ENCODE measurements around the gene TSPAN9. TPM values are rescaled to one million over a fixed set of nuclear protein-coding genes. Genes with fewer than 3 reads are reported as not detected.

Gene TSPAN9
- total RNA-seq, 3 donors from 2014 or later (not counting 1 experiment from before 2014, with no cell fraction given) = 0.86 to 1.6 (median 1.1) TPM

- H3K4me1 Mint-ChIP-seq = peaks cover 0 to 12% of the 10 kb centered on the region in 2 donors
- H3K9me3 Mint-ChIP-seq = no peaks in the 10 kb centered on the region
- DNase-seq (peak; percentile 73 to 91), ATAC-seq (peak; percentile 54 to 68 (median 60))
- TF ChIP-seq CTCF (IDR thresholded peaks at IDR 0.05) = peak; percentile 97
- Histone ChIP-seq H3K4me1 (ENCODE audit: control insufficient read depth, insufficient read depth, low read length) (peaks cover 14% of the 10 kb centered on the region), H3K9me3 (ENCODE audit: control insufficient read depth, insufficient read depth, low read length) (no peaks in the 10 kb centered on the region), H3K4me3 (ENCODE audit: low read length) (no peak overlapping the region), H3K27ac (ENCODE audit: low read length) (no peak overlapping the region), H3K36me3 (ENCODE audit: control insufficient read depth, insufficient read depth, low read length) (no peaks in the 10 kb centered on the region), H3K27me3 (ENCODE audit: control insufficient read depth, insufficient read depth, low read length) (peaks cover 3% of the 10 kb centered on the region)
- peaks cover 15 to 21% of the 10 kb centered on the region in 2 donors for H3K27me3 Mint-ChIP-seq (ENCODE audit: low read depth in 2 of 2)
- no peaks in the 10 kb centered on the region for H3K36me3 Mint-ChIP-seq
- intact Hi-C loops (cut with micrococcal nuclease) = loop anchor here (1.0 kb wide), 1 partner anchor 202 kb away; no protein-coding TSS in a partner anchor
- no peak overlapping the region for H3K4me3 Mint-ChIP-seq
- no peak overlapping the region for H3K27ac Mint-ChIP-seq
- 14% methylated on average over 13 of the region's 13 CpGs for WGBS (ENCODE audit: insufficient coverage)
Measured at GRCh38 chr12:3073438-3074250, 3.5 kb upstream of the TSPAN9 start.

- TF ChIP-seq CTCF (IDR thresholded peaks at IDR 0.05) = no peak
- Mint-ChIP-seq H3K36me3 (no peaks in the 10 kb centered on the region), H3K27me3 (ENCODE audit: low read depth in 2 of 2) (peaks cover 7 to 9% of the 10 kb centered on the region in 2 donors), H3K9me3 (no peaks in the 10 kb centered on the region), H3K4me1 (peaks cover 0 to 12% of the 10 kb centered on the region in 2 donors), H3K4me3 (peak overlapping the region; percentile 85), H3K27ac (no peak overlapping the region)
- Histone ChIP-seq H3K4me1 (ENCODE audit: control insufficient read depth, insufficient read depth, low read length) (peaks cover 14% of the 10 kb centered on the region), H3K4me3 (ENCODE audit: low read length) (no peak overlapping the region), H3K27me3 (ENCODE audit: control insufficient read depth, insufficient read depth, low read length) (peaks cover 3% of the 10 kb centered on the region), H3K36me3 (ENCODE audit: control insufficient read depth, insufficient read depth, low read length) (no peaks in the 10 kb centered on the region), H3K9me3 (ENCODE audit: control insufficient read depth, insufficient read depth, low read length) (no peaks in the 10 kb centered on the region), H3K27ac (ENCODE audit: low read length) (no peak overlapping the region)
- intact Hi-C loops (cut with micrococcal nuclease) = no loop called here
- WGBS (ENCODE audit: insufficient coverage) = 94% methylated on average over 6 of the region's 6 CpGs
- ATAC-seq = no peak
- DNase-seq = no peak
Measured at GRCh38 chr12:3075315-3075714, 1.9 kb upstream of the TSPAN9 start.

GRCh38 chr12:3077572-3078081 is 448 bp downstream of the TSPAN9 start:
- Histone ChIP-seq H3K27ac (ENCODE audit: low read length) (no peak overlapping the region), H3K4me1 (ENCODE audit: control insufficient read depth, insufficient read depth, low read length) (peaks cover 14% of the 10 kb centered on the region), H3K9me3 (ENCODE audit: control insufficient read depth, insufficient read depth, low read length) (no peaks in the 10 kb centered on the region), H3K27me3 (ENCODE audit: control insufficient read depth, insufficient read depth, low read length) (peaks cover 3% of the 10 kb centered on the region), H3K4me3 (ENCODE audit: low read length) (peak overlapping the region; percentile 30), H3K36me3 (ENCODE audit: control insufficient read depth, insufficient read depth, low read length) (no peaks in the 10 kb centered on the region)
- peak overlapping the region in 1 of 2 donors; percentile 31 for H3K27ac Mint-ChIP-seq
- 3% methylated on average over 32 of the region's 32 CpGs for WGBS (ENCODE audit: insufficient coverage)
- ATAC-seq (peak in 1 of 3 donors; percentile 4), DNase-seq (peak in 1 of 2 donors; percentile 48)
- H3K4me1 Mint-ChIP-seq = peaks cover 0 to 12% of the 10 kb centered on the region in 2 donors
- peak overlapping the region; percentile 80 for H3K4me3 Mint-ChIP-seq
- peaks cover 5 to 6% of the 10 kb centered on the region in 2 donors for H3K27me3 Mint-ChIP-seq (ENCODE audit: low read depth in 2 of 2)
- intact Hi-C loops (cut with micrococcal nuclease) = no loop called here
- no peaks in the 10 kb centered on the region for H3K9me3 Mint-ChIP-seq
- H3K36me3 Mint-ChIP-seq = no peaks in the 10 kb centered on the region
- no peak for TF ChIP-seq CTCF (IDR thresholded peaks at IDR 0.05)

Data from natural killer cell (primary cell).